K562 (cell line): Measurements from ENCODE around the gene STK11. TPM values are rescaled to one million over a fixed set of nuclear protein-coding genes. Genes with fewer than 3 reads are reported as not detected.
A peak's percentile ranks its signal among the peaks of the same experiment; 100 is the strongest.

Experiments
- CC2D1A ChIP-seq: fragments of 450-650 bp; IDR thresholded peaks from 2 replicates; pipeline ENCODE4 v1.6.1; 2017; ENCODE audit warnings: mild to moderate bottlenecking
- DNMT1 ChIP-seq: fragments of 450-650 bp; IDR thresholded peaks from 2 replicates; pipeline ENCODE4 v1.6.1; 2016; ENCODE audit warnings: antibody characterized with exemption, mild to moderate bottlenecking
- E2F6 ChIP-seq, 2 experiments: IDR thresholded peaks; 2 replicates each; pipeline ENCODE4 v1.6.1; 2011; ENCODE audit warnings: borderline replicate concordance in 1 of 2, control low read depth in 1 of 2, low read depth in 1 of 2, low read length in 1 of 2, mild to moderate bottlenecking in 1 of 2, mixed read lengths in 1 of 2, moderate library complexity in 1 of 2; ENCODE audit not compliant: insufficient read depth in 1 of 2, insufficient read length in 1 of 2, poor library complexity in 1 of 2, severe bottlenecking in 1 of 2; ENCODE audit errors: extremely low read depth in 1 of 2
- EWSR1 ChIP-seq: fragments of 450-650 bp; IDR thresholded peaks from 2 replicates; pipeline ENCODE4 v1.6.1; 2018; ENCODE audit warnings: borderline replicate concordance, mild to moderate bottlenecking, low read depth, moderate library complexity; ENCODE audit not compliant: partially characterized antibody
- HDAC2 ChIP-seq: fragments of 450-650 bp; IDR thresholded peaks from 2 replicates; pipeline ENCODE4 v1.6.1; 2016; ENCODE audit warnings: mild to moderate bottlenecking
- HNRNPUL1 ChIP-seq: fragments of 200-400 bp; formaldehyde crosslinking; IDR thresholded peaks from 2 replicates; pipeline ENCODE4 v1.6.1; 2017; ENCODE audit warnings: low read length
- MAZ ChIP-seq, 2 experiments: fragments of 450-650 bp in 1 of 2; sonication (generic) in 1 of 2; formaldehyde crosslinking; IDR thresholded peaks in 1 of 2; conservative IDR thresholded peaks in 1 of 2; 2 replicates each; pipeline versions ENCODE4 v1.4.0 to v1.5.0; 2020; ENCODE audit warnings: mild to moderate bottlenecking in 1 of 2, missing genetic modification reagents in 1 of 2
- NCOR1 ChIP-seq: fragments of 450-650 bp; IDR thresholded peaks from 2 replicates; pipeline ENCODE4 v1.6.1; 2016; ENCODE audit warnings: mild to moderate bottlenecking, moderate library complexity
- NFYB ChIP-seq: IDR thresholded peaks from 2 replicates; pipeline ENCODE4 v1.6.1; 2011; ENCODE audit warnings: mild to moderate bottlenecking, moderate library complexity; ENCODE audit not compliant: insufficient read length; ENCODE audit errors: extremely low read depth
- NR2C2 ChIP-seq, 2 experiments: fragments of 200-800 bp in 1 of 2; sonication (Bioruptor generic) in 1 of 2; sonication (generic) in 1 of 2; formaldehyde crosslinking in 1 of 2; IDR thresholded peaks; 2 replicates each; pipeline versions ENCODE4 v1.6.1 to v1.8.0; 2016 to 2022; ENCODE audit warnings: mild to moderate bottlenecking in 1 of 2, missing compliant biosample characterization in 1 of 2, missing genetic modification characterization in 1 of 2, missing genetic modification reagents in 1 of 2
- PHF8 ChIP-seq: fragments of 200-600 bp; sonication (generic); IDR thresholded peaks from 2 replicates; pipeline ENCODE4 v1.6.1; 2012; ENCODE audit warnings: mixed run types, mild to moderate bottlenecking, inconsistent platforms, low read length, moderate library complexity, borderline replicate concordance
- POLR2A ChIP-seq: fragments of 450-650 bp; conservative IDR thresholded peaks from 2 replicates; pipeline ENCODE4 v1.6.1; 2016
- SIX5 ChIP-seq, 2 experiments: IDR thresholded peaks; 2 replicates each; pipeline ENCODE4 v1.6.1; 2011; ENCODE audit warnings: low read length in 2 of 2, borderline replicate concordance in 1 of 2, low read depth in 1 of 2, mild to moderate bottlenecking in 1 of 2, moderate library complexity in 1 of 2; ENCODE audit not compliant: insufficient read depth in 1 of 2
- TBP ChIP-seq: optimal IDR thresholded peaks from 2 replicates; pipeline ENCODE3; 2011; ENCODE audit warnings: low read depth, low read length, improper control_type of control experiment
- U2AF2 ChIP-seq: fragments of 200-400 bp; formaldehyde crosslinking; optimal IDR thresholded peaks from 2 replicates; pipeline ENCODE3; 2017; ENCODE audit warnings: low read depth, mild to moderate bottlenecking, low read length
- XRCC3 ChIP-seq: fragments of 450-650 bp; IDR thresholded peaks from 2 replicates; pipeline ENCODE4 v1.6.1; 2017; ENCODE audit warnings: mild to moderate bottlenecking, moderate library complexity
- ZFX ChIP-seq: sonication (generic); formaldehyde crosslinking; IDR thresholded peaks from 2 replicates; pipeline ENCODE4 v1.8.0; 2022; ENCODE audit warnings: mild to moderate bottlenecking, missing genetic modification reagents, moderate library complexity
- ZNF347 ChIP-seq: fragments of 450-650 bp; formaldehyde crosslinking; IDR thresholded peaks from 2 replicates; pipeline ENCODE4 v1.4.0; 2020; ENCODE audit warnings: low read depth, mild to moderate bottlenecking, moderate library complexity
- ZNF551 ChIP-seq: fragments of 250-450 bp; sonication (Bioruptor Pico); IDR thresholded peaks from 2 replicates; pipeline ENCODE4 v1.5.0; 2021; ENCODE audit warnings: mild to moderate bottlenecking, moderate library complexity
- polyA plus RNA-seq, 8 experiments: library from polyadenylated mRNA; depleted of rRNA in 4 of 8; stranded (reverse) in 5 of 8; unstranded in 3 of 8; fragments of >200 nt; fragmentation: Nextera tagmentation in 2 of 8; fragmentation: Illumina TruSeq in 1 of 8; extraction: Ambion mirVana in 2 of 8; extraction: Trizol in 1 of 8; gene quantifications; 2 replicates each; pipeline versions ENCODE4 v1.2.1 to v1.2.3, GENCODE V29; 2011 to 2014; ENCODE audit warnings: inconsistent platforms in 1 of 8, missing spikeins in 1 of 8
- total RNA-seq, 7 experiments: library from RNA; depleted of rRNA in 6 of 7; stranded (reverse); fragments of >200 nt in 6 of 7; fragmentation: Illumina TruSeq in 2 of 7; extraction: Trizol in 2 of 7; gene quantifications; 2 replicates each; pipeline versions ENCODE4 v1.2.1 to v1.2.3, GENCODE V29; 2011 to 2021; ENCODE audit warnings: low replicate concordance in 1 of 7
- TF ChIP-seq, protein P1 (sequence below): fragments of 250-450 bp; sonication (Bioruptor Pico); IDR thresholded peaks from 2 replicates; pipeline ENCODE4 v1.5.0; 2021; ENCODE audit warnings: mild to moderate bottlenecking, borderline replicate concordance
- TF ChIP-seq, protein P2 (sequence below): sonication (generic); formaldehyde crosslinking; IDR thresholded peaks from 2 replicates; pipeline ENCODE4 v1.8.0; 2023; ENCODE audit warnings: mild to moderate bottlenecking, missing genetic modification reagents

Gene STK11
- total and polyA plus RNA-seq, 9 of the 15 experiments (the other 6 are each of a cell fraction or from before 2014, with no cell fraction given) = 0.15 to 96.5 (median 31.7) TPM

DNA sequence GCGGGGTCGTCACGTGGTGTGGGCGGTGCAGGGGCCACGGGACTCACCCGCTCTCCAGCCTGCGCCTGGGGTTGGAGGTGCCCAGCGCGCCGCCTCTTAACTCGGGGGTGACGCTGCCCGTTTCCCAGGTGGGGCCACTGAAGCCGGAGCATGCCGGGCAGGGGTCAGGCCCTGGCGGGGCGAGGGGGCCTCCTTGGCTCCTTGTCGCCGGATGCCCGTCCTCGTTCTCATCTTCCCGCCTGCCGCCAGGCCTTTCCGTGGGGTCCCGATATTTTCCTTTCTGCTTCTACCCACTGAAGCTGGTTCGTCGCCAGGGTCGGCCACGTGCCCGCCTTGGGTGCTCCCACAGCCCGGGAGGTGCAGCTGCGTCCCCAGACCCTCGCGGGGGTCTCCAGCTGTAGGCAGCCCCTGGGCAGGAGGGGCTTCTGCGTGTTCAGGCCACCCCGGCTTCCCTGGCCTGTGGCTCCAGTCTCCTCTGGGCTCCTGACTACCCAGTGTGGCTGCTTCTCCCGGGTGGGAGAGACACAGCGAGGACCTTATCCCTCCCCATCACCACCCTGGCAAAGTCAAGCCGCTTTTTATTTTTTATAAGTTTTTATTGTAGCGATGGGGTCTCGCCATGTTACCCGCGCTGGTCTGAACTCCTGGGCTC is 70.5 kb downstream of the STK11 start (continued):
- TF ChIP-seq NCOR1 = no peak
- peak; percentile 48 for TF ChIP-seq POLR2A
- TF ChIP-seq EWSR1 = no peak
- TF ChIP-seq ZFX = no peak
- TF ChIP-seq MAZ (CRISPR knock-in tag; conservative IDR thresholded peaks at IDR 0.05 in 1 of 2, IDR thresholded peaks at IDR 0.05 in 1 of 2) = peak in 1 of 2 experiments; percentile 29; a peak in 2 of 4 replicates
- no peak for TF ChIP-seq HNRNPUL1
- TF ChIP-seq, protein P1, sequence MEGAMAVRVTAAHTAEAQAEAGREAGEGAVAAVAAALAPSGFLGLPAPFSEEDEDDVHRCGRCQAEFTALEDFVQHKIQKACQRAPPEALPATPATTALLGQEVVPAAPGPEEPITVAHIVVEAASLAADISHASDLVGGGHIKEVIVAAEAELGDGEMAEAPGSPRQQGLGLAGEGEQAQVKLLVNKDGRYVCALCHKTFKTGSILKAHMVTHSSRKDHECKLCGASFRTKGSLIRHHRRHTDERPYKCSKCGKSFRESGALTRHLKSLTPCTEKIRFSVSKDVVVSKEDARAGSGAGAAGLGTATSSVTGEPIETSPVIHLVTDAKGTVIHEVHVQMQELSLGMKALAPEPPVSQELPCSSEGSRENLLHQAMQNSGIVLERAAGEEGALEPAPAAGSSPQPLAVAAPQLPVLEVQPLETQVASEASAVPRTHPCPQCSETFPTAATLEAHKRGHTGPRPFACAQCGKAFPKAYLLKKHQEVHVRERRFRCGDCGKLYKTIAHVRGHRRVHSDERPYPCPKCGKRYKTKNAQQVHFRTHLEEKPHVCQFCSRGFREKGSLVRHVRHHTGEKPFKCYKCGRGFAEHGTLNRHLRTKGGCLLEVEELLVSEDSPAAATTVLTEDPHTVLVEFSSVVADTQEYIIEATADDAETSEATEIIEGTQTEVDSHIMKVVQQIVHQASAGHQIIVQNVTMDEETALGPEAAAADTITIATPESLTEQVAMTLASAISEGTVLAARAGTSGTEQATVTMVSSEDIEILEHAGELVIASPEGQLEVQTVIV (CRISPR knock-in tag) = no peak
- peak; percentile 58; the same call in 1 of the 2 replicates for TF ChIP-seq HDAC2
- TF ChIP-seq SIX5 (IDR thresholded peaks at IDR 0.05; ENCODE audit: borderline replicate concordance in 1 of 2, insufficient read depth in 1 of 2, low read depth in 1 of 2, low read length in 2 of 2) = no peak
- TF ChIP-seq CC2D1A = no peak
- no peak for TF ChIP-seq DNMT1
- TF ChIP-seq ZNF347 (CRISPR knock-in tag) = no peak
- TF ChIP-seq NFYB = no peak
- TF ChIP-seq, protein P2, sequence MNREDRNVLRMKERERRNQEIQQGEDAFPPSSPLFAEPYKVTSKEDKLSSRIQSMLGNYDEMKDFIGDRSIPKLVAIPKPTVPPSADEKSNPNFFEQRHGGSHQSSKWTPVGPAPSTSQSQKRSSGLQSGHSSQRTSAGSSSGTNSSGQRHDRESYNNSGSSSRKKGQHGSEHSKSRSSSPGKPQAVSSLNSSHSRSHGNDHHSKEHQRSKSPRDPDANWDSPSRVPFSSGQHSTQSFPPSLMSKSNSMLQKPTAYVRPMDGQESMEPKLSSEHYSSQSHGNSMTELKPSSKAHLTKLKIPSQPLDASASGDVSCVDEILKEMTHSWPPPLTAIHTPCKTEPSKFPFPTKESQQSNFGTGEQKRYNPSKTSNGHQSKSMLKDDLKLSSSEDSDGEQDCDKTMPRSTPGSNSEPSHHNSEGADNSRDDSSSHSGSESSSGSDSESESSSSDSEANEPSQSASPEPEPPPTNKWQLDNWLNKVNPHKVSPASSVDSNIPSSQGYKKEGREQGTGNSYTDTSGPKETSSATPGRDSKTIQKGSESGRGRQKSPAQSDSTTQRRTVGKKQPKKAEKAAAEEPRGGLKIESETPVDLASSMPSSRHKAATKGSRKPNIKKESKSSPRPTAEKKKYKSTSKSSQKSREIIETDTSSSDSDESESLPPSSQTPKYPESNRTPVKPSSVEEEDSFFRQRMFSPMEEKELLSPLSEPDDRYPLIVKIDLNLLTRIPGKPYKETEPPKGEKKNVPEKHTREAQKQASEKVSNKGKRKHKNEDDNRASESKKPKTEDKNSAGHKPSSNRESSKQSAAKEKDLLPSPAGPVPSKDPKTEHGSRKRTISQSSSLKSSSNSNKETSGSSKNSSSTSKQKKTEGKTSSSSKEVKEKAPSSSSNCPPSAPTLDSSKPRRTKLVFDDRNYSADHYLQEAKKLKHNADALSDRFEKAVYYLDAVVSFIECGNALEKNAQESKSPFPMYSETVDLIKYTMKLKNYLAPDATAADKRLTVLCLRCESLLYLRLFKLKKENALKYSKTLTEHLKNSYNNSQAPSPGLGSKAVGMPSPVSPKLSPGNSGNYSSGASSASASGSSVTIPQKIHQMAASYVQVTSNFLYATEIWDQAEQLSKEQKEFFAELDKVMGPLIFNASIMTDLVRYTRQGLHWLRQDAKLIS (CRISPR knock-in tag) = 0 out of 2 replicates have a peak, but pooled peaks have one; percentile 79
- TF ChIP-seq XRCC3 = no peak
- TF ChIP-seq U2AF2 = no peak
- TF ChIP-seq TBP = no peak
- TF ChIP-seq E2F6 (IDR thresholded peaks at IDR 0.05; ENCODE audit: borderline replicate concordance in 1 of 2, extremely low read depth in 1 of 2, insufficient read depth in 1 of 2, insufficient read length in 1 of 2, low read depth in 1 of 2, low read length in 1 of 2, poor library complexity in 1 of 2, severe bottlenecking in 1 of 2) = peak; percentile 40 to 75
- no peak for TF ChIP-seq ZNF551 (CRISPR knock-in tag)
- TF ChIP-seq PHF8 = peak; percentile 25; the same call in 1 of the 2 replicates
- TF ChIP-seq NR2C2 (CRISPR knock-in tag; IDR thresholded peaks at IDR 0.05) = no peak
- TF ChIP-seq NR2C2 (tag; IDR thresholded peaks at IDR 0.05) = peak; percentile 78; the same call in 1 of the 2 replicates
